ENCODE results near the gene TMEM266. TPM values are rescaled to one million over a fixed set of nuclear protein-coding genes. Genes with fewer than 3 reads are reported as not detected.

Gene TMEM266
- total RNA-seq, 2 experiments from 2014 or later: not detected

GRCh38 chr15:76252249-76252648 lies 192.5 kb downstream of the TMEM266 start:
- Mint-ChIP-seq H3K27me3 (ENCODE audit: low read depth) (no peaks in the 10 kb centered on the region), H3K27ac (no peak overlapping the region), H3K4me3 (no peak overlapping the region), H3K36me3 (ENCODE audit: low read depth) (peaks cover 17% of the 10 kb centered on the region), H3K9me3 (ENCODE audit: insufficient read depth) (no peaks in the 10 kb centered on the region), H3K4me1 (ENCODE audit: low read depth) (no peaks in the 10 kb centered on the region)
- DNase-seq (no peak), ATAC-seq (no peak)
- ChIA-PET CTCF (no interaction called here), POLR2A (no interaction called here)

DNA sequence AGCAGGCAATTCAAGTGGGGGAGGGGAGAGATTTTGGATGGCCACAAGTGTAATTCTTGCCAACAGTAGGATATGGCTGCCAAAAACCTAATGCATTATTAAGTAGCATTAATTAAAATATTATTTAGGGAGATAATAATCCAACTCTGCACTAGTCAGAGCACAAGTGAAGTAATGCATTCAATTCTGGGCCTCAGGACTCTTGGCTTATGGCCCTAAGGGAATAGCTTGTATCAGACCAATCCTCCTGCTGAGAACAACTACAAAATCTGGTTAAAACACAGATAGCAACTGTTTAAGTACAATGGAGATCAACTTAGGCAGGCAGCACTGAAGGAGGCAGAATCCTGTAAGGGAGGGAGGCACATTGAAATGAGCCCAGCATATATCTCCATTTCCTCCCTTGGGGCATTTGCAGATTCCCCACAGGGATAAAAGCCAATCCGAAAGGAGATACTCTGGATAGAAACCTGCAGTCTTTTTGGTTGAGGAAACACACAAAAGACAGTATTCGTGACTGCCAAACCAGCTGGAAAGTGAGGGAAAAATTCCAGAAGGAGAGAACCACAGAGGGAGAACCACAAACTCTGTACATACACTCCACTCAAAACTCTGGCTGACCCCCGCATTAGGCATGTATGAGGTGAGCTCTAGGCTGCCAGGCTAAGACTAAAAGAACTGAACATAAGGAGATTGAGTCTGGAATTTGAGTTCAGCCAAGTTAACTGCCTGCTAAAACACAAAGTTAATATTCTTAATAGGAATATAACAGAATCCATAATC lies 194.1 kb downstream of the TMEM266 start:
- POLR2A ChIA-PET: no interaction called here
- Mint-ChIP-seq H3K36me3 (ENCODE audit: low read depth) (peaks cover 24% of the 10 kb centered on the region), H3K27me3 (ENCODE audit: low read depth) (no peaks in the 10 kb centered on the region), H3K9me3 (ENCODE audit: insufficient read depth) (no peaks in the 10 kb centered on the region), H3K4me3 (no peak overlapping the region), H3K27ac (no peak overlapping the region), H3K4me1 (ENCODE audit: low read depth) (no peaks in the 10 kb centered on the region)
- CTCF ChIA-PET: no interaction called here
- ATAC-seq (no peak), DNase-seq (no peak)

Other genes starting within 250 kb of the TMEM266 start
- gene UBE2Q2, start 216.5 kb upstream of the TMEM266 start, total RNA-seq: 10 to 100 TPM; 27.9 to 28.2 TPM
- gene FBXO22, start 156.1 kb upstream of the TMEM266 start, total RNA-seq: 10 to 100 TPM; 41.4 to 43.4 TPM
- not detected for gene NRG4, start 47.6 kb upstream of the TMEM266 start, total RNA-seq